ENCODE measurements around the gene EGF.
A peak's percentile ranks its signal among the peaks of the same experiment; 100 is the strongest.

Gene EGF

DNA sequence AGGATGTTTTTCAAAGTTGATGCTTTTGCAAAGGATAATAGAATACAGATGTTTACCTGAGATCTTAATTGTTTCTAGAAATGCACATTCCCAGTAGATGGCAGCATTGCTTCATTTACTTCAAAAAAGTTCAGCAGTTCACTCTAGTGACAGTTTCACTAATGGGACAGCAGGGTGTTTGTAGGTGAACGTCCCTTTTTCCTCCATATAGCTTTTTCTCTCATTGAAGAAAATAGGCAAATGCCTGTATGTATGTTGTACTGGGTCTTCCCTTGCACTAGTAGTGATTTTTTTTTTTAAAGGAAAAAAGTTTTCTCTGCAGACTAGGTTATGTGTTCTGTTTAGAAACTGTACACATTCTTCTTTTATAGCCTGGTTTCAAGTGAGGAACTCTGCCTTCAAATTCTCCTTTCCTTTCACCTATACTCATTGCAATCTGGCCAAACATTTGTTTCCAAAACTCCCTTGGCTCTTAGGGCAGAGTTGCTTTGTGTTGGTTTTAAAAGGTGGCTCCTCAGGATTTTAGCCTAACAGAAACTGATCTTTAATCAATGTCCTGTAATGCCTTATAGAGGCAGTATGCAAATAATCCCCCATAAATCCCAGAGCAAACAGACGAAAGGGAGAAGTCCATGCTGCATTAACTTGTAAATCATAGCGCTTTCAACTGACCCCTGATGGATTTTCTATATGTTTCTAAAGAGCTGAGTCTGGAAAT lies 86.3 kb downstream of the EGF start:
- TF ChIP-seq EZH2 (IDR thresholded peaks at IDR 0.05) (no peak), POLR2AphosphoS5 (IDR thresholded peaks at IDR 0.05; ENCODE audit: borderline replicate concordance, low read depth, low read length) (no peak)

DNA sequence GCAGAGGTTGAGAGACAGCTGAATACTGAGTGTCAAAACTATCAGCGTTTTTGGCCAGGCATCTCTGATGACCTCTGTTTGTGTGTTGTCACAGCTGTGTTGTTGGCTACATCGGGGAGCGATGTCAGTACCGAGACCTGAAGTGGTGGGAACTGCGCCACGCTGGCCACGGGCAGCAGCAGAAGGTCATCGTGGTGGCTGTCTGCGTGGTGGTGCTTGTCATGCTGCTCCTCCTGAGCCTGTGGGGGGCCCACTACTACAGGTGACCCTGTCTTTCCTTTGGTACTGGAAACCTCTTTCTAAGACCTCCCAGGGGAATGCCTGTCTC lies 86.9 kb downstream of the EGF start:
- Histone ChIP-seq H3K27ac (no peak overlapping the region), H3K4me3 (no peak overlapping the region), H3K9ac (ENCODE audit: insufficient read length) (no peak overlapping the region), H3K9me3 (ENCODE audit: low read depth, low read length) (no peaks in the 10 kb centered on the region), H3K36me3 (ENCODE audit: insufficient read depth, low read length) (no peaks in the 10 kb centered on the region)
- DNase-seq (ENCODE audit: low read depth, low spot score) = no peak
- no peak for TF ChIP-seq FOXP2 (optimal IDR thresholded peaks at IDR 0.05; ENCODE audit: control extremely low read depth, extremely low read length, insufficient read depth)
- TF ChIP-seq POLR2AphosphoS5 (IDR thresholded peaks at IDR 0.05; ENCODE audit: borderline replicate concordance, low read depth, low read length) = no peak
- TF ChIP-seq EZH2 (IDR thresholded peaks at IDR 0.05) = no peak

More for the DNA sequence above, 86.3 kb downstream of the EGF start:
- Histone ChIP-seq H3K9me3 (ENCODE audit: low read depth, low read length) (no peaks in the 10 kb centered on the region), H3K36me3 (ENCODE audit: insufficient read depth, low read length) (no peaks in the 10 kb centered on the region), H3K9ac (ENCODE audit: insufficient read length) (no peak overlapping the region), H3K27ac (peak overlapping the region; percentile 32; the same call in 1 of the 2 replicates), H3K4me3 (no peak overlapping the region)
- DNase-seq (ENCODE audit: low read depth, low spot score) = peak; percentile 81

DNA sequence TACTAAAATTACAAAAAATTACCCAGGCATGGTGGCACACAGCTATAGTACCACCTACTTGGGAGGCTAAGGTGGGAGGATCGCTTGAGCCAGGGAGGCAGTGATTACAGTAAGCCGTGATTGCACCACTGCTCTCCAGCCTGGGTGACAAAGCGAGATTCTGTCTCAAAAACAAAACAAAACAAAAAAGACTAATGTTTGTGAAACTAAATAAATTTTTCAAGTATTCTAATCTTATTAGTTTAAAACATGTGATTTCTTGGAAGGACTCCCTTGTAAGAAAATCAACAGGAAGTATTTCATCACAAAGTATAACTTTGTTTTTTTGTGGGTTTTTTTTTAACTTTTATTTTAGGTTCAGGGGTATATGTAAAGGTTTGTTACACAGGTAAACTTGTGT lies 89.6 kb downstream of the EGF start:
- H3K27ac ChIP-seq = no peak overlapping the region
- no peak for DNase-seq (ENCODE audit: low read depth, low spot score)
- H3K9ac ChIP-seq (ENCODE audit: insufficient read length) = no peak overlapping the region
- TF ChIP-seq POLR2AphosphoS5 (IDR thresholded peaks at IDR 0.05; ENCODE audit: borderline replicate concordance, low read depth, low read length) (no peak), FOXP2 (optimal IDR thresholded peaks at IDR 0.05; ENCODE audit: control extremely low read depth, extremely low read length, insufficient read depth) (no peak), EZH2 (IDR thresholded peaks at IDR 0.05) (no peak)
- no peaks in the 10 kb centered on the region for H3K9me3 ChIP-seq (ENCODE audit: low read depth, low read length)
- no peaks in the 10 kb centered on the region for H3K36me3 ChIP-seq (ENCODE audit: insufficient read depth, low read length)
- no peak overlapping the region for H3K4me3 ChIP-seq

DNA sequence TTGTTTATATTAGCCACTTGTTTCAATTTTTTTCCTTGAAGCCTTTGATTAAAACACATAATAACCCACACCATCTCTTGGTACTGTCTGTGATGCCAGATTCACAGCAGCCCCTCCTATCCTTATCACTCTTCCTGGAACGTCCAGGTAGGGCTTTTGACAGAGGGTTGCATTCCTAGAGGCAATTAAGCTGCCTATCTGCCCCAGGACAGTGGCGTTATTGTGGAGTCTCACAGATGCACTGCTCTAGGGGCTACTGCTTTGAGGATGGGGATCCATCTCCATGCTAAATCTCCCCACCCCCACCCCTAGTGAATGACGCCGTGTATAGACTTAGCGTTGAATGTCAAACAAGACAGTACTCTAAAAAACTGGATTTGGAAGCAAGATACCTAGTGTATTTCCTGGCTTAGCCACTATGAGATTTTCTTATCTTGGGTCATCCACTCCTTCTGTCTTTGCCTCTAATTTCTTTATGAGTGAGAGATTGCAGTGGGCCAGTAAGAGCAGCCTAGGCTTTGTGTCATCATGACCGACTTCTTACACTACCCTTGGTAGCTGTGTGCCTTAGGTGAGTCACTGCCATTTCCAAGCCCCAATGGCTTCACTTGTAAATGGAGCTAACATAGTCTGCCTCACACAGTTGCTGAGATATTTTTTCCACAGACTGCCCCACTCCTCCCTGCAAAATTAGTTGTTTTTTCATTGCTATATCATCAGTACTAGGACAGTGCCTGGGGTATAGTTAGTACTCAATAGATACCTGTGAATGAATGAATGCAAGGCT lies 90.9 kb downstream of the EGF start:
- no peak for TF ChIP-seq FOXP2 (optimal IDR thresholded peaks at IDR 0.05; ENCODE audit: control extremely low read depth, extremely low read length, insufficient read depth)
- no peak for TF ChIP-seq EZH2 (IDR thresholded peaks at IDR 0.05)
- 0 out of 2 replicates have a peak, but pooled peaks cover 5% of the 10 kb centered on the region for H3K36me3 ChIP-seq (ENCODE audit: insufficient read depth, low read length)
- no peak for DNase-seq (ENCODE audit: low read depth, low spot score)
- no peaks in the 10 kb centered on the region for H3K9me3 ChIP-seq (ENCODE audit: low read depth, low read length)
- no peak overlapping the region for H3K4me3 ChIP-seq
- no peak overlapping the region for H3K9ac ChIP-seq (ENCODE audit: insufficient read length)
- no peak overlapping the region for H3K27ac ChIP-seq

- Histone ChIP-seq H3K4me3 (no peak overlapping the region), H3K9me3 (ENCODE audit: low read depth, low read length) (no peaks in the 10 kb centered on the region), H3K9ac (ENCODE audit: insufficient read length) (no peak overlapping the region), H3K36me3 (ENCODE audit: insufficient read depth, low read length) (0 out of 2 replicates have a peak, but pooled peaks cover 5% of the 10 kb centered on the region), H3K27ac (peak overlapping the region; percentile 67)
- no peak for TF ChIP-seq POLR2AphosphoS5 (IDR thresholded peaks at IDR 0.05; ENCODE audit: borderline replicate concordance, low read depth, low read length)
- no peak for TF ChIP-seq FOXP2 (optimal IDR thresholded peaks at IDR 0.05; ENCODE audit: control extremely low read depth, extremely low read length, insufficient read depth)
- TF ChIP-seq EZH2 (IDR thresholded peaks at IDR 0.05) = no peak
- DNase-seq (ENCODE audit: low read depth, low spot score) = no peak
Observed at GRCh38 chr4:110004556-110004955, 91.9 kb downstream of the EGF start.

GRCh38 chr4:110005461-110006056 lies 92.9 kb downstream of the EGF start:
- Histone ChIP-seq H3K27ac (no peak overlapping the region), H3K36me3 (ENCODE audit: insufficient read depth, low read length) (0 out of 2 replicates have a peak, but pooled peaks cover 5% of the 10 kb centered on the region), H3K9ac (ENCODE audit: insufficient read length) (no peak overlapping the region), H3K9me3 (ENCODE audit: low read depth, low read length) (no peaks in the 10 kb centered on the region), H3K4me3 (no peak overlapping the region)
- TF ChIP-seq FOXP2 (optimal IDR thresholded peaks at IDR 0.05; ENCODE audit: control extremely low read depth, extremely low read length, insufficient read depth) (no peak), POLR2AphosphoS5 (IDR thresholded peaks at IDR 0.05; ENCODE audit: borderline replicate concordance, low read depth, low read length) (no peak), EZH2 (IDR thresholded peaks at IDR 0.05) (no peak)
- peak; percentile 88 for DNase-seq (ENCODE audit: low read depth, low spot score)

- H3K4me3 ChIP-seq = no peak overlapping the region
- H3K9ac ChIP-seq (ENCODE audit: insufficient read length) = no peak overlapping the region
- TF ChIP-seq FOXP2 (optimal IDR thresholded peaks at IDR 0.05; ENCODE audit: control extremely low read depth, extremely low read length, insufficient read depth) (no peak), POLR2AphosphoS5 (IDR thresholded peaks at IDR 0.05; ENCODE audit: borderline replicate concordance, low read depth, low read length) (no peak), EZH2 (IDR thresholded peaks at IDR 0.05) (no peak)
- DNase-seq (ENCODE audit: low read depth, low spot score) = no peak
- peaks cover 13% of the 10 kb centered on the region for H3K36me3 ChIP-seq (ENCODE audit: insufficient read depth, low read length)
- H3K27ac ChIP-seq = no peak overlapping the region
- no peaks in the 10 kb centered on the region for H3K9me3 ChIP-seq (ENCODE audit: low read depth, low read length)
Observed at GRCh38 chr4:110007217-110007616, 94.5 kb downstream of the EGF start.

- TF ChIP-seq FOXP2 (optimal IDR thresholded peaks at IDR 0.05; ENCODE audit: control extremely low read depth, extremely low read length, insufficient read depth) = no peak
- H3K9ac ChIP-seq (ENCODE audit: insufficient read length) = no peak overlapping the region
- H3K27ac ChIP-seq = no peak overlapping the region
- peaks cover 13% of the 10 kb centered on the region for H3K36me3 ChIP-seq (ENCODE audit: insufficient read depth, low read length)
- DNase-seq (ENCODE audit: low read depth, low spot score) = no peak
- no peak overlapping the region for H3K4me3 ChIP-seq
- H3K9me3 ChIP-seq (ENCODE audit: low read depth, low read length) = no peaks in the 10 kb centered on the region
Observed at GRCh38 chr4:110008540-110008939, 95.9 kb downstream of the EGF start.

Measured in SK-N-MC (cell line).